Karpas-422 (cell line): ENCODE results near the gene FOXP4. TPM values are rescaled to one million over a fixed set of nuclear protein-coding genes. Genes with fewer than 3 reads are reported as not detected.

Experiments used
- DNase-seq: peaks from one replicate; pipeline ENCODE4 v3.0.0-alpha.2; 2015
- H2AFZ ChIP-seq: fragments of 200-600 bp; sonication (generic); 2 replicates; pipeline ENCODE4 v1.6.1; 2014; ENCODE audit warnings: antibody characterized with exemption, low read length, mixed read lengths
- H3K27ac ChIP-seq: fragments of 200-600 bp; sonication (generic); 2 replicates; pipeline ENCODE4 v1.5.1; 2014; ENCODE audit warnings: mild to moderate bottlenecking, low read length, moderate library complexity
- H3K27me3 ChIP-seq: fragments of 200-600 bp; sonication (generic); 2 replicates; pipeline ENCODE4 v1.6.1; 2014; ENCODE audit warnings: low read length, mixed read lengths
- H3K36me3 ChIP-seq: fragments of 200-600 bp; sonication (generic); 2 replicates; pipeline ENCODE4 v1.6.1; 2014; ENCODE audit warnings: low read length, mixed read lengths; ENCODE audit not compliant: insufficient read depth
- H3K4me1 ChIP-seq: fragments of 200-600 bp; sonication (generic); 2 replicates; pipeline ENCODE4 v1.6.1; 2014; ENCODE audit warnings: mild to moderate bottlenecking, low read length, mixed read lengths
- H3K4me2 ChIP-seq: fragments of 200-600 bp; sonication (generic); 2 replicates; pipeline ENCODE4 v1.6.1; 2014; ENCODE audit warnings: low read length, low read depth, mild to moderate bottlenecking; ENCODE audit not compliant: poor library complexity, severe bottlenecking
- H3K4me3 ChIP-seq: fragments of 200-600 bp; sonication (generic); 2 replicates; pipeline ENCODE4 v1.5.1; 2014; ENCODE audit warnings: mild to moderate bottlenecking, antibody characterized with exemption, low read length, mixed read lengths
- H3K79me2 ChIP-seq: fragments of 200-600 bp; sonication (generic); 2 replicates; pipeline ENCODE4 v1.6.1; 2014; ENCODE audit warnings: mild to moderate bottlenecking, low read length, mixed read lengths
- H3K9ac ChIP-seq: fragments of 200-600 bp; sonication (generic); 2 replicates; pipeline ENCODE4 v1.6.0; 2014; ENCODE audit warnings: low read length
- H3K9me2 ChIP-seq: fragments of 200-600 bp; sonication (generic), shearing (Covaris generic); replicated peaks from 2 replicates; pipeline ENCODE4 v1.6.0; 2014; ENCODE audit warnings: mild to moderate bottlenecking, low read length, moderate library complexity; ENCODE audit not compliant: insufficient read depth
- H3K9me3 ChIP-seq: fragments of 300-700, 200-600 bp; sonication (generic); 2 replicates; pipeline ENCODE4 v1.6.1; 2014; ENCODE audit warnings: low read length, mixed read lengths
- H4K20me1 ChIP-seq: fragments of 200-600 bp; sonication (generic); 2 replicates; pipeline ENCODE4 v1.6.1; 2014; ENCODE audit warnings: mild to moderate bottlenecking, antibody characterized with exemption, low read length, low read depth; ENCODE audit not compliant: insufficient read depth
- total RNA-seq: library from RNA; depleted of rRNA; stranded (reverse); fragments of >200 nt; shearing (Covaris generic); gene quantifications from 2 replicates; pipeline ENCODE4 v1.2.3, GENCODE V29; 2014; ENCODE audit warnings: low replicate concordance

The FOXP4 gene
- total RNA-seq, 1 experiment from 2014 or later: 5.0 TPM

DNA sequence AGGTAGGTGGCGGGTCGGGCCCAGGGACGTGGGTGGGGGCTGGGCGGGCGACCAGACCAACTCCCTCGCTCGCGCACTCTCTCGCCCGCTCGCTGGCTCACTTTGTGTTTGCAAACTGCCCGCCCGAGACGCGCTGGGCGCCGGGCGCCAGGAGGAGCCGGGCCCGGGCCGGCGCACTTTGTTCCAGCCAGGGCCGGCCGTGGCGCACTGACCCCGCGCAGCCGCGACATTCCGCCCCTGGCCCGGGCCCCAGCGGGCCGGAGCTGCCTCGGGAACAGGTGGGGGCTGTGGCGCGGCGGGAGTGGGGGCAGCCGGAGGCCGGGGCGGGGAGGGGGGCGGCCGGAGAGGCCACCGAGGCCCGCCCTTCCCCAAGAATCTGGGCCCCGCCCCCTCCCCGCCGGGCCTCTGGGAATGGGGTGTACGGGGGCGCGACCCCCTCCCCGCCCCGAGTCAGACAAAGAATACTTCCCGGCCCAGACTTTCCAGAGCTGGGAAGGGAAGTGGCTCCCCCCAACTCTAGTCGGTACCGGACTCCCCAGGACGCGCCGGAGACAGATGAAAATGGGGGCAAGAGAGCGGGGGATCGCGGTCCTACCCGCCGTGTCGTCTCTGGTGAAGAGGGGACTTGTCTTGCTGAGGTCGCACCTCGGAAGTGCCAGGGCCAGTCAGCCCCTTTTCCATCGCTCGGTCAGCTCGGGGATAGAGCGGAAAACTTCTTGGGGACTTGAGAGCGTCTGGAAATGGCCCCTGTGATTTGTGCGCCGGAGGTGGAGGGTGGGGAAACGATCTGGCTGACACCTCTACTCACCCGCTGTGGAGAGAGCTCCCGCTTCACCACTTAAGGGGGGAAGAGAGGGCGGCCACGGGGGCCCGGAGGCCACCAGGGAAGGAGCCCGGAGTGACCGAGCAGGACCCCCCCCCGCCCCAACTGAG is 951 bp downstream of the FOXP4 start:
- peaks cover 52% of the 10 kb centered on the region for H3K79me2 ChIP-seq
- no peak overlapping the region for H3K27ac ChIP-seq
- peak overlapping the region; percentile 97 for H3K4me2 ChIP-seq
- peaks cover 22% of the 10 kb centered on the region for H3K4me1 ChIP-seq
- peaks cover 40% of the 10 kb centered on the region; the same call in 1 of the 2 replicates for H4K20me1 ChIP-seq
- H3K9me2 ChIP-seq: no peaks in the 10 kb centered on the region
- H2AFZ ChIP-seq: no peak overlapping the region
- H3K4me3 ChIP-seq: peak overlapping the region; percentile 100
- H3K9ac ChIP-seq: peak overlapping the region; percentile 85
- 0 out of 2 replicates have a peak, but pooled peaks cover 6% of the 10 kb centered on the region for H3K36me3 ChIP-seq
- no peaks in the 10 kb centered on the region; the same call in 1 of the 2 replicates for H3K27me3 ChIP-seq
- peak; percentile 76 for DNase-seq
- no peaks in the 10 kb centered on the region for H3K9me3 ChIP-seq

GRCh38 chr6:41547799-41548097 is 1.6 kb downstream of the FOXP4 start:
- no peaks in the 10 kb centered on the region for H3K9me2 ChIP-seq
- H3K79me2 ChIP-seq: peaks cover 58% of the 10 kb centered on the region
- 0 out of 2 replicates have a peak, but pooled peaks cover 6% of the 10 kb centered on the region for H3K36me3 ChIP-seq
- no peaks in the 10 kb centered on the region; the same call in 1 of the 2 replicates for H3K27me3 ChIP-seq
- no peaks in the 10 kb centered on the region for H3K9me3 ChIP-seq
- DNase-seq: no peak
- H4K20me1 ChIP-seq: peaks cover 39% of the 10 kb centered on the region; the same call in 1 of the 2 replicates
- no peak overlapping the region for H2AFZ ChIP-seq
- H3K4me1 ChIP-seq: peaks cover 22% of the 10 kb centered on the region
- no peak overlapping the region for H3K27ac ChIP-seq
- H3K4me3 ChIP-seq: peak overlapping the region; percentile 100
- H3K4me2 ChIP-seq: peak overlapping the region; percentile 97
- H3K9ac ChIP-seq: peak overlapping the region; percentile 85

DNA sequence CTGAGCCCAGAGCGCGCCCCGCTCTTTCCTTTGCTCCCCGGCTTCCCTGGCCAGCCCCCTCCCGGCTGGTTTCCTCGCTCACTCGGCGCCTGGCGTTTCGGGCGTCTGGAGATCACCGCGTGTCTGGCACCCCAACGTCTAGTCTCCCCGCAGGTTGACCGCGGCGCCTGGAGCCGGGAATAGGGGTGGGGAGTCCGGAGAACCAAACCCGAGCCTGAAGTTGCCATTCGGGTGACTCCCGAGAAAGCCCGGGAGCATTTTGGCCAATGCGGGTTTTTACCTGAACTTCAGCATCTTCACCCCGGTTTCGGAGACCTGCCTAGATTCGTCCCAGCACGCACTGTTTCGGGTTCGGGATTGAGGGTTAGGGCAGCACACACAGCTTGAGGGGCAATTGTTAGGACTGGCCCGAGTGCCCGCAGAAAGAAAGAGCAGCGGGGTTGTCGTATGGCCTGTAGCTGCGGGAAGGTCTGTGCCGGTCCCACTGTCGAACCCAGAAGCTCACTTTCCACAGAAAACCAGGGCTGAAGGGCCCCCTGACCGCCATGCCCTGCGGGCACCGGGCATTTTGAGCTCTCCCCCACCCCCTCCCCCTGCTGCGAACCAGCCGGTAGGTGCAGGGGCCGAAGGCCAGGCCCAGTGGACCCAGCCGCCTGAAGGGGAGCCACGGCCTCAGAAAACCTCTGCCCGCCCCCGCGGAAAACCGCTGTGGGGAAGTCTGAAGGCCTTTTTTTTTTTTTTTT is 2.1 kb downstream of the FOXP4 start:
- Histone ChIP-seq H3K9me3 (no peaks in the 10 kb centered on the region), H2AFZ (no peak overlapping the region), H4K20me1 (peaks cover 36% of the 10 kb centered on the region; the same call in 1 of the 2 replicates), H3K4me1 (peaks cover 22% of the 10 kb centered on the region), H3K36me3 (0 out of 2 replicates have a peak, but pooled peaks cover 6% of the 10 kb centered on the region), H3K27ac (no peak overlapping the region), H3K4me2 (peak overlapping the region; percentile 97), H3K9ac (peak overlapping the region; percentile 85), H3K9me2 (no peaks in the 10 kb centered on the region), H3K27me3 (no peaks in the 10 kb centered on the region; the same call in 1 of the 2 replicates), H3K4me3 (peak overlapping the region; percentile 100), H3K79me2 (peaks cover 62% of the 10 kb centered on the region)
- no peak for DNase-seq

GRCh38 chr6:41548841-41549642 is 2.9 kb downstream of the FOXP4 start:
- H3K27ac ChIP-seq: no peak overlapping the region
- no peak for DNase-seq
- no peak overlapping the region for H2AFZ ChIP-seq
- no peak overlapping the region; the same call in 1 of the 2 replicates for H3K4me3 ChIP-seq
- H3K9me3 ChIP-seq: no peaks in the 10 kb centered on the region
- no peaks in the 10 kb centered on the region; the same call in 1 of the 2 replicates for H3K27me3 ChIP-seq
- peak overlapping the region; percentile 24; the same call in 1 of the 2 replicates for H3K9ac ChIP-seq
- no peaks in the 10 kb centered on the region for H3K9me2 ChIP-seq
- H3K4me2 ChIP-seq: peak overlapping the region; percentile 97
- H4K20me1 ChIP-seq: peaks cover 35% of the 10 kb centered on the region; the same call in 1 of the 2 replicates
- peaks cover 70% of the 10 kb centered on the region for H3K79me2 ChIP-seq
- 0 out of 2 replicates have a peak, but pooled peaks cover 6% of the 10 kb centered on the region for H3K36me3 ChIP-seq
- peaks cover 22% of the 10 kb centered on the region for H3K4me1 ChIP-seq

- DNase-seq: no peak
- no peak overlapping the region for H3K4me2 ChIP-seq
- no peaks in the 10 kb centered on the region for H3K9me3 ChIP-seq
- no peak overlapping the region for H3K27ac ChIP-seq
- peaks cover 31% of the 10 kb centered on the region; the same call in 1 of the 2 replicates for H4K20me1 ChIP-seq
- no peak overlapping the region for H3K9ac ChIP-seq
- no peak overlapping the region for H3K4me3 ChIP-seq
- peaks cover 73% of the 10 kb centered on the region for H3K79me2 ChIP-seq
- no peaks in the 10 kb centered on the region; the same call in 1 of the 2 replicates for H3K27me3 ChIP-seq
- no peaks in the 10 kb centered on the region for H3K9me2 ChIP-seq
- H3K4me1 ChIP-seq: peaks cover 22% of the 10 kb centered on the region
- H3K36me3 ChIP-seq: 0 out of 2 replicates have a peak, but pooled peaks cover 6% of the 10 kb centered on the region
- H2AFZ ChIP-seq: no peak overlapping the region
Measured at GRCh38 chr6:41549673-41550072, 3.5 kb downstream of the FOXP4 start.

DNA sequence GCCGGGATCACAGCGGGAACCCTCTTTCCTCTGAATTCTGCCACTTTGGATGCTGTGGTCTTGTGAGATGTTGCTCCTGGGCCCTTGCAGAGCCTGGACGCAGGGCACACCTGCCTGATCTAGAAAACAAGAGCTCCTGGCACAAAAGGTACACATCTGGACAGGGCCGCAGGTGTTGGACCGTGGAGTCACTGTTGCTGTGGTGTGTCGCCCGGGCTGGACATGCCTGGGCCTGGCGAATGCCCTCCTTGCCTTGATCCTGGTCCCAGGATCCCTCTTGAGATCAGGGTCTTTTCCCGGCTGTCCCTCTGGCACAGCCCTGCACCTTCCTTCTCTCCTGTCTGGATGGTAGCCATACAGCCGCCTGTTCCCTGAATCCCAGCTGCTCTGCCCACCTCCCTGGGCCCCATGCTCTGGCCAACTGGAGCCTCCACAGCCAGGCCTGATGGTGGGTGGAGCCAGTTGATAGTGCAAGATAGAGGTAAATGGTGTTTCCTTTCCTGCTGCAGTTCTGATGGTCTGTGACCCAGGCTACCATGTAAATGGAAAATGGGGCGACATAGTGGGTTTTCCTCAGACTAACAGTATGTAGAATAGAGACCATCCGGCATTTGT is 5.0 kb downstream of the FOXP4 start:
- Histone ChIP-seq H3K9me3 (no peaks in the 10 kb centered on the region), H3K36me3 (0 out of 2 replicates have a peak, but pooled peaks cover 6% of the 10 kb centered on the region), H3K4me2 (no peak overlapping the region), H3K9ac (no peak overlapping the region), H3K4me1 (peaks cover 12% of the 10 kb centered on the region), H4K20me1 (peaks cover 35% of the 10 kb centered on the region; the same call in 1 of the 2 replicates), H3K27me3 (no peaks in the 10 kb centered on the region), H3K9me2 (no peaks in the 10 kb centered on the region), H3K4me3 (no peak overlapping the region), H2AFZ (no peak overlapping the region), H3K27ac (no peak overlapping the region), H3K79me2 (peaks cover 86% of the 10 kb centered on the region)
- DNase-seq: no peak

DNA sequence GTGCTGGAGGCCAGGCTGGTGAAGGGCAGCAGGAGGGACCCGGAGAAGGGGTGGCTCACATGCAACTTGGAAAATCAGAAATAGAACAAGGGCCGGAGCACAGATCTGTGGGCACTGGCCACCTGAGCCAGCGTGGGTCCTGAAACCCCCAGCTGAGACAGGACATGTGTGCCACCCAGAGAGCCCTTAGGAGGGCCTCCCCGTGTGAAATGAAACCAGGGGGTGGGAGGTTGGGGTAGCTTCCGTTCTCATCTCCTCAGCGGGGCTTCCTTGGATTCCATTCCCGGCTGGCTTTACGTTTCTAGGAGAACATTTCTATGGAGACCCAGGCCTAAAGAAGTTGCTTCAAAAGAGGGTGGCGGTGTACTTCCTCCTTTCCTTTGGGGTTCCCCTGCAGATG is 5.7 kb downstream of the FOXP4 start:
- no peak overlapping the region for H3K9ac ChIP-seq
- H3K4me3 ChIP-seq: no peak overlapping the region
- H3K4me2 ChIP-seq: no peak overlapping the region
- peaks cover 89% of the 10 kb centered on the region for H3K79me2 ChIP-seq
- H2AFZ ChIP-seq: no peak overlapping the region
- H3K27me3 ChIP-seq: no peaks in the 10 kb centered on the region
- H3K9me2 ChIP-seq: no peaks in the 10 kb centered on the region
- H3K4me1 ChIP-seq: peaks cover 12% of the 10 kb centered on the region
- DNase-seq: no peak
- H3K9me3 ChIP-seq: no peaks in the 10 kb centered on the region
- peaks cover 35% of the 10 kb centered on the region; the same call in 1 of the 2 replicates for H4K20me1 ChIP-seq
- H3K27ac ChIP-seq: no peak overlapping the region
- 0 out of 2 replicates have a peak, but pooled peaks cover 6% of the 10 kb centered on the region for H3K36me3 ChIP-seq
